GM10248 (cell line): Measurements from ENCODE around the gene UBE2E2.

Source experiments
- CTCF ChIA-PET: fragments of 300-600 bp; sonication (Branson Sonifier 250); formaldehyde crosslinking; extraction: SDS; loops from one replicate; lab custom pipeline; 2021; ENCODE audit warnings: antibody characterized with exemption; lab: Yijun Ruan, JAX
- POLR2A ChIA-PET: fragments of 350-650 bp; sonication (Branson Sonifier 250); formaldehyde crosslinking; extraction: SDS; loops from one replicate; lab custom pipeline; 2020; ENCODE audit warnings: antibody characterized with exemption; lab: Yijun Ruan, JAX
- DNase-seq: peaks from one replicate; pipeline ENCODE4 v3.0.0; 2012; ENCODE audit errors: extremely low spot score
- CTCF ChIP-seq: IDR thresholded peaks from 2 replicates; pipeline ENCODE4 v1.5.1; 2012; ENCODE audit warnings: mild to moderate bottlenecking, low read depth; ENCODE audit errors: extremely low read depth, missing control alignments, control extremely low read depth

UBE2E2 gene

GRCh38 chr3:23590424-23591273 lies 387.5 kb downstream of the UBE2E2 start:
- peak; percentile 73 for DNase-seq
- no peak for TF ChIP-seq CTCF
- ChIA-PET POLR2A (no interaction called here), CTCF (interaction anchor here (1.2 to 1.5 kb wide), 3 partner anchors 12 to 56 kb away, joined by 3 read pairs; no protein-coding TSS in a partner anchor)

GRCh38 chr3:23591374-23591773 lies 388.2 kb downstream of the UBE2E2 start:
- ChIA-PET POLR2A (no interaction called here), CTCF (interaction anchor here (1.2 kb wide), 1 partner anchor 13 kb away, joined by 3 read pairs; no protein-coding TSS in a partner anchor)
- TF ChIP-seq CTCF: no peak
- no peak for DNase-seq

GRCh38 chr3:23592961-23593931 lies 390.1 kb downstream of the UBE2E2 start:
- ChIA-PET CTCF (interaction anchor here (0.8 to 1.7 kb wide), 2 partner anchors 68 to 182 kb away, joined by 3 to 4 read pairs; no protein-coding TSS in a partner anchor), POLR2A (no interaction called here)
- peak; percentile 40 for DNase-seq
- TF ChIP-seq CTCF: no peak

GRCh38 chr3:23594066-23594465 lies 390.9 kb downstream of the UBE2E2 start:
- ChIA-PET POLR2A (interaction anchor here (1.2 kb wide), 1 partner anchor 323 kb away, joined by 3 read pairs; the partner anchor contains the start of genes NKIRAS1 and RPL15), CTCF (interaction anchor here (1.7 kb wide), 1 partner anchor 67 kb away, joined by 4 read pairs; no protein-coding TSS in a partner anchor)
- DNase-seq: no peak
- TF ChIP-seq CTCF: no peak

GRCh38 chr3:23594894-23595670 lies 392.0 kb downstream of the UBE2E2 start:
- CTCF ChIA-PET: no interaction called here
- no peak for DNase-seq
- POLR2A ChIA-PET: interaction anchor here (1.2 kb wide), 1 partner anchor 322 kb away, joined by 3 read pairs; the partner anchor contains the start of genes NKIRAS1 and RPL15
- no peak for TF ChIP-seq CTCF
